OCI-LY7 (cell line): ENCODE data around the gene KIFC1. TPM values are rescaled to one million over a fixed set of nuclear protein-coding genes. Genes with fewer than 3 reads are reported as not detected.
"Not testable (repeated sequence)": the region's sequence is repeated elsewhere in the genome, so short reads cannot be mapped to it uniquely, and the experiment has no call there.

ENCODE experiments used
- Bru-seq: library from RNA; stranded (reverse); fragments of 400-500 nt; gene quantifications from one replicate; lab custom pipeline; 2021; lab: Mats Ljungman, UMichigan
- BruChase-seq, 2 experiments: library from RNA; stranded (reverse); fragments of 400-500 nt; gene quantifications; one replicate each; lab custom pipeline; 2021; lab: Mats Ljungman, UMichigan
- BruUV-seq: library from RNA; stranded (reverse); fragments of 400-500 nt; replicated peaks from 2 replicates; lab custom pipeline; 2021; lab: Mats Ljungman, UMichigan
- CTCF ChIA-PET: fragments of 300-600 bp; sonication (Branson Sonifier 250); formaldehyde crosslinking; loops from one replicate; lab custom pipeline; 2022; ENCODE audit warnings: antibody characterized with exemption; ENCODE audit not compliant: unreplicated experiment; lab: Charles Lee
- POLR2A ChIA-PET: fragments of 300-600 bp; sonication (Branson Sonifier 250); formaldehyde crosslinking; loops from one replicate; lab custom pipeline; 2022; ENCODE audit warnings: antibody characterized with exemption; lab: Charles Lee
- DNase-seq: peaks from one replicate; pipeline ENCODE4 v3.0.0-alpha.2; 2015; ENCODE audit warnings: low spot score
- H2AFZ ChIP-seq: fragments of 200-600 bp; sonication (generic), shearing (Covaris generic); 2 replicates; pipeline ENCODE4 v1.6.1; 2014; ENCODE audit warnings: mild to moderate bottlenecking, antibody characterized with exemption, low read length, moderate library complexity
- H3K27ac ChIP-seq: fragments of 200-600 bp; sonication (generic); 2 replicates; pipeline ENCODE4 v1.5.1; 2014; ENCODE audit warnings: mixed run types, low read depth, mild to moderate bottlenecking, moderate library complexity, low read length, inconsistent platforms; ENCODE audit not compliant: poor library complexity, severe bottlenecking
- H3K36me3 ChIP-seq: fragments of 200-600 bp; sonication (generic); 2 replicates; pipeline ENCODE4 v1.6.1; 2014; ENCODE audit warnings: mild to moderate bottlenecking, antibody characterized with exemption, low read length, moderate library complexity, mixed read lengths; ENCODE audit not compliant: insufficient read depth
- H3K4me1 ChIP-seq: fragments of 200-600 bp; sonication (generic); 2 replicates; pipeline ENCODE4 v1.5.1; 2014; ENCODE audit warnings: mild to moderate bottlenecking, low read length; ENCODE audit not compliant: insufficient read depth, poor library complexity, severe bottlenecking
- H3K4me2 ChIP-seq: fragments of 200-600 bp; sonication (generic); 2 replicates; pipeline ENCODE4 v1.6.1; 2014; ENCODE audit warnings: mild to moderate bottlenecking, low read length
- H3K4me3 ChIP-seq: fragments of 200-600 bp; sonication (generic); 2 replicates; pipeline ENCODE4 v1.5.1; 2014; ENCODE audit warnings: mild to moderate bottlenecking, low read depth, low read length; ENCODE audit not compliant: poor library complexity, severe bottlenecking
- H3K79me2 ChIP-seq: fragments of 200-600 bp; sonication (generic); 2 replicates; pipeline ENCODE4 v1.6.1; 2016; ENCODE audit warnings: low read depth, mild to moderate bottlenecking, low read length, moderate library complexity, mixed read lengths; ENCODE audit not compliant: insufficient read depth
- H3K9me2 ChIP-seq: fragments of 200-600 bp; sonication (generic); 2 replicates; pipeline ENCODE4 v1.6.1; 2016; ENCODE audit warnings: mild to moderate bottlenecking, low read length, mixed read lengths; ENCODE audit not compliant: insufficient read depth
- H3K9me3 ChIP-seq: fragments of 200-600 bp; sonication (generic); 2 replicates; pipeline ENCODE4 v1.6.1; 2014; ENCODE audit warnings: mild to moderate bottlenecking, mixed run types, low read length, mixed read lengths
- H4K20me1 ChIP-seq: fragments of 200-600 bp; sonication (generic); 2 replicates; pipeline ENCODE4 v1.6.1; 2014; ENCODE audit warnings: mild to moderate bottlenecking, antibody characterized with exemption, low read length, moderate library complexity, mixed read lengths; ENCODE audit not compliant: insufficient read depth
- CTCF ChIP-seq: fragments of 200-600 bp; sonication (generic); conservative IDR thresholded peaks from 2 replicates; pipeline ENCODE4 v1.5.1; 2014; ENCODE audit warnings: mild to moderate bottlenecking, antibody characterized with exemption, low read length, moderate library complexity, mixed read lengths
- EZH2phosphoT487 ChIP-seq: fragments of 200-600 bp; sonication (generic); IDR thresholded peaks from 2 replicates; pipeline ENCODE4 v1.6.1; 2018; ENCODE audit warnings: low read depth, borderline replicate concordance, mild to moderate bottlenecking, mixed run types, antibody characterized with exemption, low read length, moderate library complexity, mixed read lengths
- intact Hi-C: fragments of 100-400 bp; cut with micrococcal nuclease; formaldehyde crosslinking; loops from one replicate; pipeline ENCODE4 v1.10.0; 2022; ENCODE audit not compliant: unreplicated experiment
- long read RNA-seq: library from polyadenylated mRNA; stranded (forward); transcript quantifications from one replicate; pipeline ENCODE4 v2.0.0, GENCODE V29; 2022
- total RNA-seq, 2 experiments: library from RNA; depleted of rRNA in 1 of 2; stranded (reverse); fragments of >200 nt in 1 of 2; shearing (Covaris generic) in 1 of 2; gene quantifications; 2 replicates each; pipeline ENCODE4 v1.2.3, GENCODE V29; 2014 to 2022

KIFC1 gene, protein sequence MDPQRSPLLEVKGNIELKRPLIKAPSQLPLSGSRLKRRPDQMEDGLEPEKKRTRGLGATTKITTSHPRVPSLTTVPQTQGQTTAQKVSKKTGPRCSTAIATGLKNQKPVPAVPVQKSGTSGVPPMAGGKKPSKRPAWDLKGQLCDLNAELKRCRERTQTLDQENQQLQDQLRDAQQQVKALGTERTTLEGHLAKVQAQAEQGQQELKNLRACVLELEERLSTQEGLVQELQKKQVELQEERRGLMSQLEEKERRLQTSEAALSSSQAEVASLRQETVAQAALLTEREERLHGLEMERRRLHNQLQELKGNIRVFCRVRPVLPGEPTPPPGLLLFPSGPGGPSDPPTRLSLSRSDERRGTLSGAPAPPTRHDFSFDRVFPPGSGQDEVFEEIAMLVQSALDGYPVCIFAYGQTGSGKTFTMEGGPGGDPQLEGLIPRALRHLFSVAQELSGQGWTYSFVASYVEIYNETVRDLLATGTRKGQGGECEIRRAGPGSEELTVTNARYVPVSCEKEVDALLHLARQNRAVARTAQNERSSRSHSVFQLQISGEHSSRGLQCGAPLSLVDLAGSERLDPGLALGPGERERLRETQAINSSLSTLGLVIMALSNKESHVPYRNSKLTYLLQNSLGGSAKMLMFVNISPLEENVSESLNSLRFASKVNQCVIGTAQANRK
- 133 and 138 TPM in 2 replicates for total RNA-seq (2014; rRNA removed; shearing (Covaris generic))
- total RNA-seq (2022) = 167 and 176 TPM in 2 replicates
- percentile 94 among the genes with signal in this experiment for Bru-seq, nascent RNA
- percentile 95 among the genes with signal in this experiment for BruChase-seq, experiment 1, labeled RNA remaining after a 6-hour chase
- percentile 97 among the genes with signal in this experiment for BruChase-seq, experiment 2, labeled RNA remaining after a 2-hour chase
- long read RNA-seq, transcript KIFC1-211 (11 exons, 2,706 nt) = major isoform, 59 of 117 reads
- long read RNA-seq, partial matches to known transcripts = 35 of 117 reads
- long read RNA-seq, other reads (novel, unspliced or antisense) = 23 of 117 reads

DNA sequence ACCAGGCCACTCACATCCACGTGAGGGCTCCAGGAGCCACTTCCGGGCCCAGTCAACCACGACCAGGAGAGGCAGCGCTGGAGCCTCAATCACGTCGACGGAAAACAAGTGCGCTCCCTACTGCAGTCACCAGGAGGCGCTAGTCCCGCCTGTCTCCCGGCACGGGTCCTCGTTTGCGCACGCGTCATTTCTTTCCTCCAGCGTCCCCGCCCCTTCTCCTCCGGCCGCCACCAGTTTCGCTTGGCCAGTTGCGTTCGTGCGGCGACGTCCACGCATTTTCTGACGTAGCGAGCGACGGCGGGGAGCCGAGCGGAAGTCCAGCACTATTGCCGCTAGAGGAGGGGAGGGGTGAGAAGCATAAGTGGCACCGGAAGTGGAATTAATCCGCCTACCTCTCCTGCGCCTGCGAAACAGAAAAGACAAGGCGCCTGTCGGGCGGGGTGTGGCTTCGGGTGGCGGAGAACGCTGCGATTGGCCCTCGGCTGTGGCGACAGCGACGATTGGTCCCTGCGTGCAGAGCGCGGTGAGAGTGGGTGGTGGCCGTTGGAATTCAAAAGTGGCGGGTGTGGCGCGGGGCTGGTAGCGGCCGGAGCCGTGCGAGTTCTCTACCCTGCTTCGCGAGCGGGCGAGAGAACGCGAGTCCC, at the start of gene KIFC1:
TSS of gene KIFC1 (plus strand) at position 546 of the 644 bp plus-strand sequence. CDS start 163 bp downstream, outside the sequence.
- Histone ChIP-seq H3K9me2 (no peaks in the 10 kb centered on the region), H3K4me1 (peaks cover 35% of the 10 kb centered on the region), H3K79me2 (peaks cover 47% of the 10 kb centered on the region), H3K36me3 (peaks cover 46% of the 10 kb centered on the region), H3K27ac (peak within 1 kb of the TSS; percentile 90), H2AFZ (peak within 1 kb of the TSS; percentile 89), H3K4me3 (peak within 1 kb of the TSS; percentile 94), H3K9me3 (no peaks in the 10 kb centered on the region), H4K20me1 (peaks cover 30% of the 10 kb centered on the region), H3K4me2 (peak within 1 kb of the TSS; percentile 92)
- CTCF ChIA-PET = interaction anchor here (0.7 to 1.0 kb wide), 2 partner anchors 27 to 35 kb away, joined by 3 read pairs; no protein-coding TSS in a partner anchor
- no TSS peak for BruUV-seq
- peak; percentile 87 for TF ChIP-seq CTCF
- no peak for TF ChIP-seq EZH2phosphoT487
- DNase-seq = peak; percentile 100
- intact Hi-C loops = loop anchor here (1.0 to 10.0 kb wide), 8 partner anchors 19 to 1577 kb away; partner anchors contain the start of genes B3GALT4, CUTA, HSPA1A and HSPA1L
- POLR2A ChIA-PET = interaction anchor here (0.8 to 1.3 kb wide), 7 partner anchors 10 to 78 kb away, joined by 3 to 6 read pairs (median 5); partner anchors contain the start of genes TAPBP and ZBTB22

- H3K36me3 ChIP-seq, H3K9me3 ChIP-seq, BruUV-seq, intact Hi-C loops, H4K20me1 ChIP-seq, H3K9me2 ChIP-seq, CTCF ChIA-PET, DNase-seq, H3K79me2 ChIP-seq: not testable (repeated sequence)
- peaks cover 44% of the 10 kb centered on the region for H3K4me1 ChIP-seq
- peak overlapping the region; percentile 39 for H3K4me3 ChIP-seq
- peak overlapping the region; percentile 78 for H3K4me2 ChIP-seq
- POLR2A ChIA-PET = interaction anchor here (2.4 to 4.4 kb wide), 2 partner anchors 25 to 31 kb away, joined by 10 to 20 read pairs; partner anchors contain the start of gene ZBTB22
- peak overlapping the region; percentile 77; the same call in 1 of the 2 replicates for H2AFZ ChIP-seq
- peak overlapping the region; percentile 86 for H3K27ac ChIP-seq
These were observed 48.0 kb upstream of the KIFC1 start for GRCh38 chr6:33343606-33343952.
